HL-60 (cell line): ENCODE measurements around the gene SIRT6.

ENCODE experiments used
- GABPA ChIP-seq: IDR thresholded peaks from 2 replicates; pipeline ENCODE4 v1.6.1; 2012; ENCODE audit warnings: low read depth
- POLR2AphosphoS5 ChIP-seq: IDR thresholded peaks from 2 replicates; pipeline ENCODE4 v1.6.1; 2012; ENCODE audit warnings: low read depth
- TF ChIP-seq, protein P1 (sequence below): IDR thresholded peaks from 2 replicates; pipeline ENCODE4 v1.6.1; 2012; ENCODE audit warnings: low read depth; ENCODE audit not compliant: insufficient replicate concordance
- TF ChIP-seq, protein P2 (sequence below): IDR thresholded peaks from one replicate; pipeline ENCODE4 v1.5.1; 2011; ENCODE audit warnings: low read length, control low read depth, inconsistent platforms; ENCODE audit not compliant: insufficient read depth

DNA sequence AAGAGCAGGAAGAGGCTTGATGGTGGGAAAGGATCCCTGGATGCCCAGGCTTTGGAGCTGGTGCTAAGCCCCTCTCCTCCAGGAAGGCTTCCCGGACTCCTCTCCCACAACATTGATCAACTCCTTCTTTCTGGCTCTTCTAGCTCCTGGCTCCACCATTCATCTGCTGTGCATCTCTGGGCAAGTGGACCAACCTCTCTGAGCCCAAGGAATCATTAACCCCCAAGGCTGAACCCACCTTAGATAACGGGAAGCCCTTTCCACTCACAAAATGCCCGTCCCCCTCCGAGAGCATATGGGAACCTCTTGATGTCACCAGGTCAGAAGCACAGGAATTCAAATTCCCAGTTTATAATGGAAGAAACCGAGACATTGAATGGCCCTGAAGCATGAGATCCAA, 5.2 kb downstream of the SIRT6 start:
- TF ChIP-seq, protein P1, sequence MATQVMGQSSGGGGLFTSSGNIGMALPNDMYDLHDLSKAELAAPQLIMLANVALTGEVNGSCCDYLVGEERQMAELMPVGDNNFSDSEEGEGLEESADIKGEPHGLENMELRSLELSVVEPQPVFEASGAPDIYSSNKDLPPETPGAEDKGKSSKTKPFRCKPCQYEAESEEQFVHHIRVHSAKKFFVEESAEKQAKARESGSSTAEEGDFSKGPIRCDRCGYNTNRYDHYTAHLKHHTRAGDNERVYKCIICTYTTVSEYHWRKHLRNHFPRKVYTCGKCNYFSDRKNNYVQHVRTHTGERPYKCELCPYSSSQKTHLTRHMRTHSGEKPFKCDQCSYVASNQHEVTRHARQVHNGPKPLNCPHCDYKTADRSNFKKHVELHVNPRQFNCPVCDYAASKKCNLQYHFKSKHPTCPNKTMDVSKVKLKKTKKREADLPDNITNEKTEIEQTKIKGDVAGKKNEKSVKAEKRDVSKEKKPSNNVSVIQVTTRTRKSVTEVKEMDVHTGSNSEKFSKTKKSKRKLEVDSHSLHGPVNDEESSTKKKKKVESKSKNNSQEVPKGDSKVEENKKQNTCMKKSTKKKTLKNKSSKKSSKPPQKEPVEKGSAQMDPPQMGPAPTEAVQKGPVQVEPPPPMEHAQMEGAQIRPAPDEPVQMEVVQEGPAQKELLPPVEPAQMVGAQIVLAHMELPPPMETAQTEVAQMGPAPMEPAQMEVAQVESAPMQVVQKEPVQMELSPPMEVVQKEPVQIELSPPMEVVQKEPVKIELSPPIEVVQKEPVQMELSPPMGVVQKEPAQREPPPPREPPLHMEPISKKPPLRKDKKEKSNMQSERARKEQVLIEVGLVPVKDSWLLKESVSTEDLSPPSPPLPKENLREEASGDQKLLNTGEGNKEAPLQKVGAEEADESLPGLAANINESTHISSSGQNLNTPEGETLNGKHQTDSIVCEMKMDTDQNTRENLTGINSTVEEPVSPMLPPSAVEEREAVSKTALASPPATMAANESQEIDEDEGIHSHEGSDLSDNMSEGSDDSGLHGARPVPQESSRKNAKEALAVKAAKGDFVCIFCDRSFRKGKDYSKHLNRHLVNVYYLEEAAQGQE: no peak
- TF ChIP-seq, protein P2, sequence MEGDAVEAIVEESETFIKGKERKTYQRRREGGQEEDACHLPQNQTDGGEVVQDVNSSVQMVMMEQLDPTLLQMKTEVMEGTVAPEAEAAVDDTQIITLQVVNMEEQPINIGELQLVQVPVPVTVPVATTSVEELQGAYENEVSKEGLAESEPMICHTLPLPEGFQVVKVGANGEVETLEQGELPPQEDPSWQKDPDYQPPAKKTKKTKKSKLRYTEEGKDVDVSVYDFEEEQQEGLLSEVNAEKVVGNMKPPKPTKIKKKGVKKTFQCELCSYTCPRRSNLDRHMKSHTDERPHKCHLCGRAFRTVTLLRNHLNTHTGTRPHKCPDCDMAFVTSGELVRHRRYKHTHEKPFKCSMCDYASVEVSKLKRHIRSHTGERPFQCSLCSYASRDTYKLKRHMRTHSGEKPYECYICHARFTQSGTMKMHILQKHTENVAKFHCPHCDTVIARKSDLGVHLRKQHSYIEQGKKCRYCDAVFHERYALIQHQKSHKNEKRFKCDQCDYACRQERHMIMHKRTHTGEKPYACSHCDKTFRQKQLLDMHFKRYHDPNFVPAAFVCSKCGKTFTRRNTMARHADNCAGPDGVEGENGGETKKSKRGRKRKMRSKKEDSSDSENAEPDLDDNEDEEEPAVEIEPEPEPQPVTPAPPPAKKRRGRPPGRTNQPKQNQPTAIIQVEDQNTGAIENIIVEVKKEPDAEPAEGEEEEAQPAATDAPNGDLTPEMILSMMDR: no peak
- TF ChIP-seq POLR2AphosphoS5 (no peak), GABPA (no peak)
